ENCODE measurements around the gene ABCD2. TPM values are rescaled to one million over a fixed set of nuclear protein-coding genes. Genes with fewer than 3 reads are reported as not detected.

ABCD2 gene
- total RNA-seq, 1 experiment from 2014 or later = not detected

DNA sequence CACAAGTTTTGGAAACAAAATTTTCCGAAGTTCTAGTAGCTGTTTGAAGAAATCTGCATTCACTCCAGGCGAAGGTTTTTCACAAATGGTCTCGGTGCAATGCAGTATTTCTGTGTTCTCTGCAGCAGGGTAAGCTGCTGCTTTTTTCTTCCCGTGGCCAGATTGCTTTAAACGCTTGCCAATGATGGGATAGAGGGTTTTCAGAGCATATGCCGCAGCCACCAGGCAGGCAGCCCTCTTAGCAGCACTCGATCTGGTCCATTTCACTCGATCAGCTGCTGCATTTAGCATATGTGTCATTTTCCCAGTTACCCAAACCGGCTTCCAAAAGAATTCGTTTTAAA is 315 bp downstream of the ABCD2 start:
- BruUV-seq (replicated peaks) = no TSS peak
- H3F3A ChIP-seq (ENCODE audit: low read length, unreplicated experiment) = no peaks in the 10 kb centered on the region
- ChIA-PET CTCF (interaction anchor here (0.6 to 0.9 kb wide), 4 partner anchors 9 to 345 kb away, joined by 3 to 6 read pairs (median 4); no protein-coding TSS in a partner anchor), POLR2A (ENCODE audit: unreplicated experiment) (no interaction called here)
- DNase-seq = no peak
- intact Hi-C loops (cut with micrococcal nuclease) = no loop called here
- no peaks in the 10 kb centered on the region for H3K79me2 ChIP-seq (ENCODE audit: low read length)
- H3K9me2 ChIP-seq (replicated peaks; ENCODE audit: low read length) = no peaks in the 10 kb centered on the region
- peak overlapping the region; percentile 79 for H3K4me3 ChIP-seq (ENCODE audit: low read length)
- peak overlapping the region; percentile 98 for H2AFZ ChIP-seq (ENCODE audit: low read length)
- H3K36me3 ChIP-seq (ENCODE audit: low read depth, low read length) = no peaks in the 10 kb centered on the region
- no peaks in the 10 kb centered on the region for H3K27me3 ChIP-seq (ENCODE audit: low read length)
- peaks cover 5% of the 10 kb centered on the region; the same call in 1 of the 2 replicates for H3K4me1 ChIP-seq (ENCODE audit: insufficient read depth, low read length)
- H3K9me3 ChIP-seq (ENCODE audit: low read length) = no peaks in the 10 kb centered on the region
- H4K20me1 ChIP-seq (ENCODE audit: low read length) = no peaks in the 10 kb centered on the region
- TF ChIP-seq EZH2phosphoT487 (IDR thresholded peaks at IDR 0.05; ENCODE audit: borderline replicate concordance, low read length) (no peak), EZH2 (IDR thresholded peaks at IDR 0.05; ENCODE audit: low read length, unreplicated experiment) (no peak)
- TF ChIP-seq, protein P1, sequence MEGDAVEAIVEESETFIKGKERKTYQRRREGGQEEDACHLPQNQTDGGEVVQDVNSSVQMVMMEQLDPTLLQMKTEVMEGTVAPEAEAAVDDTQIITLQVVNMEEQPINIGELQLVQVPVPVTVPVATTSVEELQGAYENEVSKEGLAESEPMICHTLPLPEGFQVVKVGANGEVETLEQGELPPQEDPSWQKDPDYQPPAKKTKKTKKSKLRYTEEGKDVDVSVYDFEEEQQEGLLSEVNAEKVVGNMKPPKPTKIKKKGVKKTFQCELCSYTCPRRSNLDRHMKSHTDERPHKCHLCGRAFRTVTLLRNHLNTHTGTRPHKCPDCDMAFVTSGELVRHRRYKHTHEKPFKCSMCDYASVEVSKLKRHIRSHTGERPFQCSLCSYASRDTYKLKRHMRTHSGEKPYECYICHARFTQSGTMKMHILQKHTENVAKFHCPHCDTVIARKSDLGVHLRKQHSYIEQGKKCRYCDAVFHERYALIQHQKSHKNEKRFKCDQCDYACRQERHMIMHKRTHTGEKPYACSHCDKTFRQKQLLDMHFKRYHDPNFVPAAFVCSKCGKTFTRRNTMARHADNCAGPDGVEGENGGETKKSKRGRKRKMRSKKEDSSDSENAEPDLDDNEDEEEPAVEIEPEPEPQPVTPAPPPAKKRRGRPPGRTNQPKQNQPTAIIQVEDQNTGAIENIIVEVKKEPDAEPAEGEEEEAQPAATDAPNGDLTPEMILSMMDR (conservative IDR thresholded peaks at IDR 0.05; ENCODE audit: low read depth, low read length) = no peak
- H3K9ac ChIP-seq (ENCODE audit: low read length) = no peak overlapping the region
- H3K27ac ChIP-seq (ENCODE audit: low read length) = no peak overlapping the region
- peak; percentile 46 for ATAC-seq
- peak overlapping the region; percentile 86 for H3K4me2 ChIP-seq (ENCODE audit: low read length)

DNA sequence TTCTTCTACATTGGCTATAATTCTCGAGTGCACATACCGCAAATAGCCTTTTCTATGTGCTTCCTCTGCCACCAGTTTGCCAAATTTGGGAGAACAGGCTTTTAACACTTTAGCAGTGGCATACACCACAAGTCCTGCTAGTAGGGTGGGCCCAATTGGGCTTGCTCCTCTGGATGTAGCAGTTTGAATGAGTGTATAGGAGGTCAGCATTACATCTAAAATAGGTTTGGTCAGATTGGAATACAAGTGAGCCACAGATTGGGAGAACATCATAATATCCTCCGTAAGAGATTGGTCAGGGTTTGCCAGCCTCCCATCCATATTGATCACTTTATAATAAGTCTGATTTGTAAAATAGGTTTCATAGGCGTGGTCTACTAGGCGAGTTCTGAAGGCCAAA is 902 bp downstream of the ABCD2 start:
- no peaks in the 10 kb centered on the region for H3K9me3 ChIP-seq (ENCODE audit: low read length)
- no peaks in the 10 kb centered on the region for H3K27me3 ChIP-seq (ENCODE audit: low read length)
- H3K9ac ChIP-seq (ENCODE audit: low read length) = no peak overlapping the region
- H3K4me1 ChIP-seq (ENCODE audit: insufficient read depth, low read length) = peaks cover 5% of the 10 kb centered on the region; the same call in 1 of the 2 replicates
- H3K27ac ChIP-seq (ENCODE audit: low read length) = no peak overlapping the region
- ChIA-PET CTCF (no interaction called here), POLR2A (ENCODE audit: unreplicated experiment) (no interaction called here)
- H3K9me2 ChIP-seq (replicated peaks; ENCODE audit: low read length) = no peaks in the 10 kb centered on the region
- intact Hi-C loops (cut with micrococcal nuclease) = no loop called here
- H2AFZ ChIP-seq (ENCODE audit: low read length) = no peak overlapping the region
- H3K4me2 ChIP-seq (ENCODE audit: low read length) = no peak overlapping the region
- no TSS peak for BruUV-seq (replicated peaks)
- no peaks in the 10 kb centered on the region for H3K79me2 ChIP-seq (ENCODE audit: low read length)
- no peaks in the 10 kb centered on the region for H4K20me1 ChIP-seq (ENCODE audit: low read length)
- H3K36me3 ChIP-seq (ENCODE audit: low read depth, low read length) = no peaks in the 10 kb centered on the region
- TF ChIP-seq, protein P1 (conservative IDR thresholded peaks at IDR 0.05; ENCODE audit: low read depth, low read length) = no peak
- TF ChIP-seq EZH2 (IDR thresholded peaks at IDR 0.05; ENCODE audit: low read length, unreplicated experiment) (no peak), EZH2phosphoT487 (IDR thresholded peaks at IDR 0.05; ENCODE audit: borderline replicate concordance, low read length) (no peak)
- ATAC-seq = no peak
- DNase-seq = no peak
- no peak overlapping the region for H3K4me3 ChIP-seq (ENCODE audit: low read length)
- no peaks in the 10 kb centered on the region for H3F3A ChIP-seq (ENCODE audit: low read length, unreplicated experiment)

DNA sequence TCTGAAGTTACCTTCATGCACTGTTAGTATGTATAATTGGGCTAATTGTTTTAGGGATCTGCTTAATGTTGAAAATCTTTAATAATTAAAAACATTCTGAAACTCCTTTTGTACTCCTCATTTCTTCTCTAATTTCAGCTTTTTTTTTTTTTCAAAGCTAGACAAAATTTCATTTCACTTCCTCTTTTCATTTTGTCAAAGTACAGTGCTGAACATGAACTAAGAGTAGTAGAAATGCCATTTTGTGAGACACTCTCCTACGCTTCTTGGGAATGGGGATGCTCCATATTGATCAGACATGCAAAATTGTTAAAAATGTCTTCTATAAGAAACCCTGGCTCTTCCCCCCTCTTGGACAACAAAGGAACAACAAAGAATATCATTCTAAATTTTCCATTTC is 1.7 kb downstream of the ABCD2 start:
- no peak overlapping the region for H3K4me3 ChIP-seq (ENCODE audit: low read length)
- no peak overlapping the region for H3K4me2 ChIP-seq (ENCODE audit: low read length)
- no peaks in the 10 kb centered on the region for H3K27me3 ChIP-seq (ENCODE audit: low read length)
- H2AFZ ChIP-seq (ENCODE audit: low read length) = no peak overlapping the region
- no peaks in the 10 kb centered on the region for H3K9me3 ChIP-seq (ENCODE audit: low read length)
- H3K36me3 ChIP-seq (ENCODE audit: low read depth, low read length) = no peaks in the 10 kb centered on the region
- H3K9me2 ChIP-seq (replicated peaks; ENCODE audit: low read length) = no peaks in the 10 kb centered on the region
- TF ChIP-seq EZH2phosphoT487 (IDR thresholded peaks at IDR 0.05; ENCODE audit: borderline replicate concordance, low read length) (no peak), EZH2 (IDR thresholded peaks at IDR 0.05; ENCODE audit: low read length, unreplicated experiment) (no peak)
- TF ChIP-seq, protein P1 (conservative IDR thresholded peaks at IDR 0.05; ENCODE audit: low read depth, low read length) = no peak
- ChIA-PET CTCF (no interaction called here), POLR2A (ENCODE audit: unreplicated experiment) (no interaction called here)
- intact Hi-C loops (cut with micrococcal nuclease) = no loop called here
- H3F3A ChIP-seq (ENCODE audit: low read length, unreplicated experiment) = no peaks in the 10 kb centered on the region
- H3K9ac ChIP-seq (ENCODE audit: low read length) = no peak overlapping the region
- H4K20me1 ChIP-seq (ENCODE audit: low read length) = no peaks in the 10 kb centered on the region
- H3K4me1 ChIP-seq (ENCODE audit: insufficient read depth, low read length) = peaks cover 5% of the 10 kb centered on the region; the same call in 1 of the 2 replicates
- ATAC-seq (no peak), DNase-seq (no peak)
- BruUV-seq (replicated peaks) = no TSS peak
- H3K79me2 ChIP-seq (ENCODE audit: low read length) = no peaks in the 10 kb centered on the region
- no peak overlapping the region for H3K27ac ChIP-seq (ENCODE audit: low read length)
